OCI-LY7 (cell line): ENCODE results near the gene PDIA6. TPM values are rescaled to one million over a fixed set of nuclear protein-coding genes. Genes with fewer than 3 reads are reported as not detected.
"Not testable (repeated sequence)": the region's sequence is repeated elsewhere in the genome, so short reads cannot be mapped to it uniquely, and the experiment has no call there.

ENCODE experiments used
- BruUV-seq: library from RNA; stranded (reverse); fragments of 400-500 nt; replicated peaks from 2 replicates; lab custom pipeline; 2021; lab: Mats Ljungman, UMichigan
- CTCF ChIA-PET: fragments of 300-600 bp; sonication (Branson Sonifier 250); formaldehyde crosslinking; loops from one replicate; lab custom pipeline; 2022; ENCODE audit warnings: antibody characterized with exemption; ENCODE audit not compliant: unreplicated experiment; lab: Charles Lee
- POLR2A ChIA-PET: fragments of 300-600 bp; sonication (Branson Sonifier 250); formaldehyde crosslinking; loops from one replicate; lab custom pipeline; 2022; ENCODE audit warnings: antibody characterized with exemption; lab: Charles Lee
- DNase-seq: peaks from one replicate; pipeline ENCODE4 v3.0.0-alpha.2; 2015; ENCODE audit warnings: low spot score
- H2AFZ ChIP-seq: fragments of 200-600 bp; sonication (generic), shearing (Covaris generic); 2 replicates; pipeline ENCODE4 v1.6.1; 2014; ENCODE audit warnings: mild to moderate bottlenecking, antibody characterized with exemption, low read length, moderate library complexity
- H3K27ac ChIP-seq: fragments of 200-600 bp; sonication (generic); 2 replicates; pipeline ENCODE4 v1.5.1; 2014; ENCODE audit warnings: mixed run types, low read depth, mild to moderate bottlenecking, moderate library complexity, low read length, inconsistent platforms; ENCODE audit not compliant: poor library complexity, severe bottlenecking
- H3K36me3 ChIP-seq: fragments of 200-600 bp; sonication (generic); 2 replicates; pipeline ENCODE4 v1.6.1; 2014; ENCODE audit warnings: mild to moderate bottlenecking, antibody characterized with exemption, low read length, moderate library complexity, mixed read lengths; ENCODE audit not compliant: insufficient read depth
- H3K4me1 ChIP-seq: fragments of 200-600 bp; sonication (generic); 2 replicates; pipeline ENCODE4 v1.5.1; 2014; ENCODE audit warnings: mild to moderate bottlenecking, low read length; ENCODE audit not compliant: insufficient read depth, poor library complexity, severe bottlenecking
- H3K4me2 ChIP-seq: fragments of 200-600 bp; sonication (generic); 2 replicates; pipeline ENCODE4 v1.6.1; 2014; ENCODE audit warnings: mild to moderate bottlenecking, low read length
- H3K4me3 ChIP-seq: fragments of 200-600 bp; sonication (generic); 2 replicates; pipeline ENCODE4 v1.5.1; 2014; ENCODE audit warnings: mild to moderate bottlenecking, low read depth, low read length; ENCODE audit not compliant: poor library complexity, severe bottlenecking
- H3K79me2 ChIP-seq: fragments of 200-600 bp; sonication (generic); 2 replicates; pipeline ENCODE4 v1.6.1; 2016; ENCODE audit warnings: low read depth, mild to moderate bottlenecking, low read length, moderate library complexity, mixed read lengths; ENCODE audit not compliant: insufficient read depth
- H3K9me2 ChIP-seq: fragments of 200-600 bp; sonication (generic); 2 replicates; pipeline ENCODE4 v1.6.1; 2016; ENCODE audit warnings: mild to moderate bottlenecking, low read length, mixed read lengths; ENCODE audit not compliant: insufficient read depth
- H3K9me3 ChIP-seq: fragments of 200-600 bp; sonication (generic); 2 replicates; pipeline ENCODE4 v1.6.1; 2014; ENCODE audit warnings: mild to moderate bottlenecking, mixed run types, low read length, mixed read lengths
- H4K20me1 ChIP-seq: fragments of 200-600 bp; sonication (generic); 2 replicates; pipeline ENCODE4 v1.6.1; 2014; ENCODE audit warnings: mild to moderate bottlenecking, antibody characterized with exemption, low read length, moderate library complexity, mixed read lengths; ENCODE audit not compliant: insufficient read depth
- EZH2phosphoT487 ChIP-seq: fragments of 200-600 bp; sonication (generic); IDR thresholded peaks from 2 replicates; pipeline ENCODE4 v1.6.1; 2018; ENCODE audit warnings: low read depth, borderline replicate concordance, mild to moderate bottlenecking, mixed run types, antibody characterized with exemption, low read length, moderate library complexity, mixed read lengths
- intact Hi-C: fragments of 100-400 bp; cut with micrococcal nuclease; formaldehyde crosslinking; loops from one replicate; pipeline ENCODE4 v1.10.0; 2022; ENCODE audit not compliant: unreplicated experiment
- total RNA-seq, 2 experiments: library from RNA; depleted of rRNA in 1 of 2; stranded (reverse); fragments of >200 nt in 1 of 2; shearing (Covaris generic) in 1 of 2; gene quantifications; 2 replicates each; pipeline ENCODE4 v1.2.3, GENCODE V29; 2014 to 2022
- TF ChIP-seq, protein P1 (sequence below): fragments of 200-600 bp; sonication (generic); conservative IDR thresholded peaks from 2 replicates; pipeline ENCODE4 v1.5.1; 2014; ENCODE audit warnings: mild to moderate bottlenecking, antibody characterized with exemption, low read length, moderate library complexity, mixed read lengths

PDIA6 gene
- total RNA-seq, 2 experiments from 2014 or later: 150 to 171 TPM

DNA sequence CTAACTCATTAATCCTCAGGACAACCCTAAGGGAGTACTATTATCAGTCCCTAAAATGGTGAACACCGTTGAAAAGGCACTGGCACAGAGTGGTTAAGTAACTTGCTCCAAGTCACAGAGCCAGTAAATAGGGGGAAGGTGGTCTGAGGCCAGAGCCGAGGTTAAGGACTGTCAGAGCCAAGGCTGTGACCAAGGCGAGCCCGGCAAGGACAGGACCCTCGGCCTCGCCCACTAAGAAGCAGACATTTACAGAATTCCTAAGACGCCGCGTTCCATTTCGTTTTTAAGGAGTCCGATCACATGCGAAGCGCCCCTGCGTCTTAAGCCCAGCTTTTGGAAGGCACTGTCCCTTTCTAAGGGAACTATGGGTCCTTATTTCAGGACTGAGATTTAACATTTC lies 1.1 kb downstream of the PDIA6 start:
- ChIA-PET CTCF (no interaction called here), POLR2A (interaction anchor here (0.7 to 1.3 kb wide), 4 partner anchors 9 to 125 kb away, joined by 3 to 7 read pairs (median 4); no protein-coding TSS in a partner anchor)
- H3K4me2 ChIP-seq: peak overlapping the region; percentile 91
- peak overlapping the region; percentile 70 for H3K27ac ChIP-seq
- H2AFZ ChIP-seq: no peak overlapping the region
- intact Hi-C loops: loop anchor here (5.0 kb wide), 3 partner anchors 364 to 936 kb away; partner anchors contain the start of genes LPIN1, ODC1 and ROCK2
- H4K20me1 ChIP-seq: peaks cover 40% of the 10 kb centered on the region
- H3K4me1 ChIP-seq: peaks cover 57% of the 10 kb centered on the region
- TF ChIP-seq, protein P1, sequence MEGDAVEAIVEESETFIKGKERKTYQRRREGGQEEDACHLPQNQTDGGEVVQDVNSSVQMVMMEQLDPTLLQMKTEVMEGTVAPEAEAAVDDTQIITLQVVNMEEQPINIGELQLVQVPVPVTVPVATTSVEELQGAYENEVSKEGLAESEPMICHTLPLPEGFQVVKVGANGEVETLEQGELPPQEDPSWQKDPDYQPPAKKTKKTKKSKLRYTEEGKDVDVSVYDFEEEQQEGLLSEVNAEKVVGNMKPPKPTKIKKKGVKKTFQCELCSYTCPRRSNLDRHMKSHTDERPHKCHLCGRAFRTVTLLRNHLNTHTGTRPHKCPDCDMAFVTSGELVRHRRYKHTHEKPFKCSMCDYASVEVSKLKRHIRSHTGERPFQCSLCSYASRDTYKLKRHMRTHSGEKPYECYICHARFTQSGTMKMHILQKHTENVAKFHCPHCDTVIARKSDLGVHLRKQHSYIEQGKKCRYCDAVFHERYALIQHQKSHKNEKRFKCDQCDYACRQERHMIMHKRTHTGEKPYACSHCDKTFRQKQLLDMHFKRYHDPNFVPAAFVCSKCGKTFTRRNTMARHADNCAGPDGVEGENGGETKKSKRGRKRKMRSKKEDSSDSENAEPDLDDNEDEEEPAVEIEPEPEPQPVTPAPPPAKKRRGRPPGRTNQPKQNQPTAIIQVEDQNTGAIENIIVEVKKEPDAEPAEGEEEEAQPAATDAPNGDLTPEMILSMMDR: no peak
- TF ChIP-seq EZH2phosphoT487: no peak
- no peaks in the 10 kb centered on the region for H3K9me3 ChIP-seq
- H3K79me2 ChIP-seq: peaks cover 58% of the 10 kb centered on the region
- H3K9me2 ChIP-seq: no peaks in the 10 kb centered on the region
- H3K4me3 ChIP-seq: peak overlapping the region; percentile 79
- DNase-seq: no peak
- BruUV-seq: no TSS peak
- peaks cover 47% of the 10 kb centered on the region for H3K36me3 ChIP-seq

DNA sequence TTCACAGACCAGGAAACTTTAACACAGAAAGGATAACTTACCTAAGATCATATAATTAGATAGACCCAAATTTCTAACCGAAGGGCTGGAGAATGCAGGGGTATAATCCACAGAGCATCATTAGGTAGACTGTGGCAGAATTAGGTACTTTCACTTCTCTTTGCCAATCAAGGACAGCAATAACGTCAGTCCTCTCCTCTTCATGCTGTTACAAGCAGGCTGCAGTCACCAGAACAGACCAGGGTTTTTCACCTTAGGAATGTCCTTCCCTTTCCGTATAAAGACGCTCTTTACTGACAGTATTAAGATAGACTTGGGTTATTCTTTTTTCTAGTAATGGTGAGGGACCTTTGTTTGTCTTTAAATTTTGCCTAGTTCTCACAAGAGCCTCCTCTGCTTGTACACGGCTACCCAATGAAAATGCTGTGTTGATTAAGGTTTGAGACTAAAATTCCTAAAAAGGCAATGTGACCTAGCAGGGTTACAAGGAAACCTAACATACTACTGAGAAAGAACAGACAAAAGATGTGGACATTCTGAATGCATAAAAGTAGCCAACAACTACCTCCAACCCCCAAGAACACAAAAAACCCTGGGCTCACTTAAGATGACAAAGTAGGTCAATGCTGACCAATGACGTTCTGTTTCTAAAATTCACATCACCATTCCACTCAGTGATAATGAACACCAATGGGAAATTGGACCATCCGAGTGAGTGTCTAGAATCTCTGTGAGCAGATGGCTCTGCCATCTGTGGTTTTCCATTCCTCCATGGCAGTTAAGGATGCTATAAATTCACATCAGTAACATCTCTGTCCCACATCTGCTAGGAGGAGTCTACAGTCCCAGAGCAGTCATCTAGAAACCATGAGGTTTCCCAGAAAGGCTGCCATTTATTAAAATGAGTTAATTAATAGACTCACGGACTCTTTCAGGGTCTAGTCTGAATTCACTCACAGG lies 2.1 kb downstream of the PDIA6 start:
- DNase-seq: peak; percentile 59
- H3K4me1 ChIP-seq: peaks cover 57% of the 10 kb centered on the region
- peak overlapping the region; percentile 91 for H3K4me2 ChIP-seq
- POLR2A ChIA-PET: interaction anchor here (0.7 kb wide), 1 partner anchor 124 kb away, joined by 3 read pairs; no protein-coding TSS in a partner anchor
- H3K36me3 ChIP-seq: peaks cover 53% of the 10 kb centered on the region
- no peaks in the 10 kb centered on the region for H3K9me3 ChIP-seq
- H4K20me1 ChIP-seq: peaks cover 40% of the 10 kb centered on the region
- peaks cover 66% of the 10 kb centered on the region for H3K79me2 ChIP-seq
- H3K4me3 ChIP-seq: peak overlapping the region; percentile 79
- TSS peak; percentile 55 for BruUV-seq
- no peak overlapping the region for H2AFZ ChIP-seq
- peak overlapping the region; percentile 70 for H3K27ac ChIP-seq
- intact Hi-C loops: loop anchor here (5.0 kb wide), 3 partner anchors 363 to 937 kb away; partner anchors contain the start of genes LPIN1, ODC1 and ROCK2
- no peak for TF ChIP-seq EZH2phosphoT487
- CTCF ChIA-PET: no interaction called here
- no peaks in the 10 kb centered on the region for H3K9me2 ChIP-seq

DNA sequence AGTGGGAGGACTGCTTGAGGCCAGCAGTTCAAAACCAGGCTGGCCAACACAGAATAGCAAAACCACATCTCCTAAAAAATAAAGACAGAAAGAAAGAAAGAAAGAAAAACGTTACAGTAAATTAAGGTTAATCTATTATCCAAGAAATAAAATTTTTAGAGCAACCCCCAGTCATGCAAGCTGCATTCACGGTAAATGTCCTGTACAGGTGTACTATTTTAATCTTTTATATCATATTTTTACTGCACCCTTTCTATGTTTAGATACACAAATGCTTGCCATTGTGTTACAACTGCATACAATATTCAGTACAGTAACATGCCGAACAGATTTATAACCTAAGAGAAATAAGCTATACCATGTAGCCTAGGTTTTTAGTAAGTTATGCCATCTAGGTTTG lies 6.0 kb downstream of the PDIA6 start:
- Histone ChIP-seq H3K79me2 (peaks cover 86% of the 10 kb centered on the region), H2AFZ (no peak overlapping the region), H3K4me1 (peaks cover 50% of the 10 kb centered on the region), H3K4me2 (peak overlapping the region; percentile 18), H3K36me3 (peaks cover 73% of the 10 kb centered on the region), H4K20me1 (peaks cover 49% of the 10 kb centered on the region), H3K9me2 (no peaks in the 10 kb centered on the region), H3K27ac (no peak overlapping the region), H3K4me3 (no peak overlapping the region), H3K9me3 (no peaks in the 10 kb centered on the region)
- TF ChIP-seq, protein P1: no peak
- no peak for TF ChIP-seq EZH2phosphoT487
- intact Hi-C loops: no loop called here
- ChIA-PET CTCF (no interaction called here), POLR2A (no interaction called here)
- no peak for DNase-seq
- BruUV-seq: no TSS peak

DNA sequence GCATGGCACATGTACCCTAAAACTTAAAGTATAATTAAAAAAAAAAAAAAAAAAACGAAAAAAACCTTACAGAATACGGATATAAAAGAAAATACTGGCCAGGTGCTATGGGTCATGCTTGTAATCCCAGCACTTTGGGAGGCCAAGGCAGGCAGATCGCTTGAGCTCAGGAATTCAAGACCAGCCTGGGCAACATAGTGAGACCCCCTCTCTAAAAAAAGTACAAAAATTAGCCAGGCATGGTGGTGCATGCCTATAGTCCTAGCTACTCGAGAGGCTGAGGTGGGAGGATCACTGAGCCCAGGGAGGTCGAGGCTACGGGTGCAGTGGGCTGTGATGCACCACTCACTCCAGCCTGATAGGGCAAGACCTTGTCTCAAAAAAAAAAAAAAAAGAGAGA lies 6.6 kb downstream of the PDIA6 start:
- H3K4me2 ChIP-seq, CTCF ChIA-PET, intact Hi-C loops, DNase-seq, H3K4me3 ChIP-seq, H3K9me3 ChIP-seq, BruUV-seq, H3K9me2 ChIP-seq, H2AFZ ChIP-seq, H3K27ac ChIP-seq: not testable (repeated sequence)
- Histone ChIP-seq H3K79me2 (peaks cover 86% of the 10 kb centered on the region), H3K4me1 (peaks cover 45% of the 10 kb centered on the region), H3K36me3 (peaks cover 73% of the 10 kb centered on the region), H4K20me1 (peaks cover 45% of the 10 kb centered on the region)
- POLR2A ChIA-PET: interaction anchor here (0.7 kb wide), 1 partner anchor 71 kb away, joined by 4 read pairs; no protein-coding TSS in a partner anchor
